ENCODE measurements around the gene RHOXF2B. TPM values are rescaled to one million over a fixed set of nuclear protein-coding genes. Genes with fewer than 3 reads are reported as not detected.
"Not testable (repeated sequence)": the region's sequence is repeated elsewhere in the genome, so short reads cannot be mapped to it uniquely, and the experiment has no call there.

Gene RHOXF2B
- total RNA-seq, 1 donor from 2014 or later = not detected

GRCh38 chrX:120090208-120090607 lies 12.7 kb upstream of the RHOXF2B start:
- ATAC-seq (no peak), DNase-seq (no peak)
- H3K36me3 ChIP-seq = no peaks in the 10 kb centered on the region
- no peak overlapping the region for H3K27ac ChIP-seq
- H3K27me3 ChIP-seq = no peaks in the 10 kb centered on the region
- no peaks in the 10 kb centered on the region for H3K9me3 ChIP-seq
- intact Hi-C loops (cut with DNase I) = no loop called here
- H3K4me1 ChIP-seq = no peaks in the 10 kb centered on the region
- H3K4me3 ChIP-seq = no peak overlapping the region
- TF ChIP-seq CTCF (IDR thresholded peaks at IDR 0.05) = no peak

- Histone ChIP-seq H3K4me3 (no peak overlapping the region), H3K4me1 (no peaks in the 10 kb centered on the region), H3K27me3 (no peaks in the 10 kb centered on the region), H3K9me3 (no peaks in the 10 kb centered on the region), H3K36me3 (no peaks in the 10 kb centered on the region), H3K27ac (no peak overlapping the region)
- TF ChIP-seq CTCF (IDR thresholded peaks at IDR 0.05) = no peak
- ATAC-seq (no peak), DNase-seq (no peak)
- intact Hi-C loops (cut with DNase I) = no loop called here
Measured at GRCh38 chrX:120087289-120088017, 10.0 kb upstream of the RHOXF2B start.

- H3K9me3 ChIP-seq; H3K27ac ChIP-seq; H3K4me1 ChIP-seq; intact Hi-C loops (cut with DNase I); H3K36me3 ChIP-seq; DNase-seq; H3K27me3 ChIP-seq; H3K4me3 ChIP-seq: not testable (repeated sequence)
- peak; percentile 62 for ATAC-seq
Measured at GRCh38 chrX:120085553-120086185, 8.2 kb upstream of the RHOXF2B start.

DNA sequence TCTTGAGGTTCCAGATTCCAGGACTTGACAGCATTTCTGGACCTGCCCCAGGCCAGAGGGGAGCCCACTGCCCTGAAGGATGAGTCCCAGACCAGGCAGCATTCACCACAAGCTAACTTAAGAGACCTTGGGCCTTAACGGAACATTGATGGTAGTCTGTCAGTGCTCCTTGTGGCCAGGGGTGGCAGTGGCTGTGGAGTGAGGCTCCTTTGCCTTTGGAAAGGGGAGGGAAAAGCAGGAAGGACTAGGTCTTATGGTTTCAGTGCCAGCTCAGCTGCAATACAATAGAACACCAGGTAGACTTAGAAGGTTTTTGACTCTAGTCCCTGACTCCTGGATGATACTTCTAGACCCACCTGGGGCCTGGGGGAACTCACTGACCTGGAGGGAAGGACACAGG lies 11.3 kb downstream of the RHOXF2B start:
- H3K4me1 ChIP-seq; H3K36me3 ChIP-seq; DNase-seq; H3K4me3 ChIP-seq; ATAC-seq; H3K9me3 ChIP-seq; H3K27ac ChIP-seq; intact Hi-C loops (cut with DNase I); H3K27me3 ChIP-seq: not testable (repeated sequence)

- H3K4me1 ChIP-seq; H3K27ac ChIP-seq; H3K36me3 ChIP-seq; intact Hi-C loops (cut with DNase I); H3K27me3 ChIP-seq; ATAC-seq; H3K9me3 ChIP-seq; H3K4me3 ChIP-seq; DNase-seq: not testable (repeated sequence)
Measured at GRCh38 chrX:120042712-120043111, 34.8 kb downstream of the RHOXF2B start.

DNA sequence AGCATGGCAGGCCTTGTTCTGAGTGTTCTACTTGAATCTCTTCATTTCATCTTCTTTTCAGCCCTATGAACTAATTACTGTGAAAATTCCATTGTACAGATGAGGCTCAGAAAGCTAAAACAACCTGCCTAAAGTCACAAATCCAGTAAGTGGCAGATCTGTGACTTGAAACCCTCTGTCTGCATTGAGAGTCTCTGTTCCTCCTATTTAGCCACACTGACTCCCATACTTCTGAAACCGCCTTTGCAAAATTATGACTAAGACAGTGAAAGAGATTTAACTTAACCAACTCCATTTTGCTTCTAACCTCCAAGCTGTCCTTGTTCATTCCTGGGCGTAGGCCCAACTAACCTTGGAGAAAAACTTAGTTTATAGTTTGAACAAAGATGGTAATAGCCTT lies 35.2 kb downstream of the RHOXF2B start:
- H3K9me3 ChIP-seq; ATAC-seq; H3K27me3 ChIP-seq; H3K36me3 ChIP-seq; H3K4me1 ChIP-seq; H3K27ac ChIP-seq; intact Hi-C loops (cut with DNase I); H3K4me3 ChIP-seq; DNase-seq: not testable (repeated sequence)

DNA sequence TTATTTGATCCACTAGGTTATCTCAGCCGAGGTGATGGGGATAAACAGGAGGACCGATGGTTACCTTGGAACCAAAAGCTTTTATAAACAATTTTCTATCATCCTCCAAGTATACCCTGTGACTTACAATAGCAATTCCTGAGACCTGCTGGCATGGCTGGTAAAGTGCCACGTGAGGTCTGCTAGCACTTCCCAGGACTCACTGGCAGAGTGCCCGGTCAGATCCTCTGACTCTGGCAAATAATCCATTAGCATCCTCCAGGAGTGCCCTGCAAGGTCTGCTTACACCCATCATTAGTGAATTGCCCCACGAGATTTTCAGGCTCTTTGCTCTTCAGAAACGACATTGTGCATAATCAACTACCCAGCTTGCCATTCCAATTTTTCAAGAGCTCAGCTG lies 37.3 kb downstream of the RHOXF2B start:
- H3K4me3 ChIP-seq; H3K9me3 ChIP-seq; ATAC-seq; H3K4me1 ChIP-seq; H3K27ac ChIP-seq; DNase-seq; H3K36me3 ChIP-seq; intact Hi-C loops (cut with DNase I); H3K27me3 ChIP-seq: not testable (repeated sequence)

GRCh38 chrX:120039087-120039733 lies 38.3 kb downstream of the RHOXF2B start:
- H3K27ac ChIP-seq; H3K4me3 ChIP-seq; H3K4me1 ChIP-seq; intact Hi-C loops (cut with DNase I); H3K27me3 ChIP-seq; DNase-seq; H3K9me3 ChIP-seq; H3K36me3 ChIP-seq: not testable (repeated sequence)
- peak; percentile 46 for ATAC-seq
